GM18511 (cell line): ENCODE results near the gene CTLA4.

Experiments used
- ATAC-seq: cut with Tn5 transposase; IDR thresholded peaks from one replicate; pipeline ENCODE4 v1.9.1; 2021; ENCODE audit warnings: mild to moderate bottlenecking, moderate library complexity; ENCODE audit not compliant: unreplicated experiment

CTLA4 gene

DNA sequence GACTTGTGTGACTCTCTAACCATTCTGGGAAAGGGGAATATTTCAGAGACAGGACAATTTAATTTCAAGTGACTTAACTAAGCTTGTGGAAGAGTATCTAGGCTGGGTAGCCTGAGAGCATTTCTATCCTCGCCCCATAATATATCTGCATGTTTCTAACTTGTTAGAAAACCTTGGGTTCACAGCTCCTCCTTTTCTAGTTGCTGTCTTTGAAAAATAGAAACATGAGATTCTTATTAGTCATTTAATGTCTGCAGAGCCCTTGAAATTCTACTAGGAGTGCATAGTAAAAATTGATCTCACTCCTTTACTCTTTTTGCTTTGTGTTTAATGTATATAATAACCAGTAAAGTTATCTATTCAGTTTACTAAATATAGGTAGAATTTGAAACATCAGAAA lies 22.4 kb downstream of the CTLA4 start:
- ATAC-seq: no peak

DNA sequence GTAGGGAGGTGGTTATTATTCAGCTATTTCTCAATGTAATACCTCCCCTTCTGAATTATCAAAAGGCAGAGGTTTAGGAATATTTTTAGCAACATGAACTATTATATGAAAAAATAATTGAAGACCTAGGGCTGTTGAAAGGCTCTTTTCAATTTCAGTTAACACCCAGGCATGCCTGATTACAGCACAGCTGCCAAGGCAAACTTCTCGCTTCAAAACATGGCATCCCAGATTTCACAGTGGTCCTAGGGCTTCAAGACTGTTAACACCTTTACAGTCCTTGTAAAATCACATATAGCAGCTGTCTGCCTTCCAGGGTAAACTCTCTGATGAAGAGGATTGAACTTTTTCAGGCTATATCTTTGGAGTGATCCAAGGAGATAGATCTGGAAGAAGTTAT lies 23.2 kb downstream of the CTLA4 start:
- ATAC-seq: no peak

DNA sequence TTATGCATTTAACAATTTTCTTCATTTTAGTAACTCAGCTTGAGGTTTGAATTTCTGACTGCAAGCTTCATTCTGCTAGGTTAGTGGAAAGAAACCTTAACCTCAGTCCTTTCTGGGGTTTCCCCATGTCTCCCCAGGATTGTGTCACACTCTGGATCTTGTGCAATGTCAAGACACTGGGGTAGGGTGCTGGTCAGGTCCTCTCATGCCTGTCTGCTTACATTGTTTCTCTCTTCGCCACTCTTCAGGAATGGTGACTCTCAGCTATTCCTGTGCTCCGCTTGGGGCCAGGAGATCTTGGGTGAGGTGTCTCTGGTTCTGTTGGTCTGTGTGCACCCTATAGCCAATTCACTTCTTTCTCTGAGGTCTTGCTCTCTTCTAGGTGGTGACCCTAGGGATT lies 23.9 kb downstream of the CTLA4 start:
- no peak for ATAC-seq

DNA sequence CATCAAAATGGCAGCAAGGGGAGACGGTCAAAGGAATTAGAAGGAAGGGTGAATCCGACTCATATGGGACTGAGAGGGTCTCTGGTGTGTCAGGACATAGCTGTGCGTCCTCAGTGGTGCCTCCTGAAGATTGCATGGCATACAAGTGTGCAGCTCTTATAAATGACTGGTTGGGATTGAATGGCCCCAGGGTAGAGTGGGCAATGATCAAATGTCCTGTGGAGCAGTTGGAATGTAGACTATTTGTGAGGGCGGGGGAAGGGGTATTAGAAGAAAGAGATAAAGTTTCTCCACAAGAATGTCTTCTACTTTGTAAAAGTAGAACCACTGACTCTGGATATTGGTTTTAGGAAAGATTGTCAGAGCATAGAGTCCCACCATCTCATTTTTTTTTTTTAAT lies 24.6 kb downstream of the CTLA4 start:
- ATAC-seq: no peak

DNA sequence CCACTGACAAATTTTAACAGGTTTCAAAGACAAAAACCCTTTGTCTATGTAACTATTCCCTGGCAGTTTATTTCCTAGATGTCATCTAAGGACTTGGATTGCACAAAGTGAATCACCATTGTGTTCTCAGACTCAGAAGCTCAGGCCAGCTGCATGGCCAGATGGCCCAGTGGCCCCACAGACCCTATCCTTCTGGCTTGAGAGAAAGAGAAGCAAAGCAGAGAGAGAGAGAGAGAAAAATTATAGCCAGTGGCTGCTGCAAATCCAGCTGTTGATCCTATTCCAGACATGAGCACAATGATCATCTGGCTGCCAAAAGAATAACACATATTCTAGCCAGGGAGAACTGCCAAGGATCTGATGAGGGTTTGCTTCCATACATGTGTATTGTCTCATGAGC lies 25.8 kb downstream of the CTLA4 start:
- ATAC-seq: no peak

DNA sequence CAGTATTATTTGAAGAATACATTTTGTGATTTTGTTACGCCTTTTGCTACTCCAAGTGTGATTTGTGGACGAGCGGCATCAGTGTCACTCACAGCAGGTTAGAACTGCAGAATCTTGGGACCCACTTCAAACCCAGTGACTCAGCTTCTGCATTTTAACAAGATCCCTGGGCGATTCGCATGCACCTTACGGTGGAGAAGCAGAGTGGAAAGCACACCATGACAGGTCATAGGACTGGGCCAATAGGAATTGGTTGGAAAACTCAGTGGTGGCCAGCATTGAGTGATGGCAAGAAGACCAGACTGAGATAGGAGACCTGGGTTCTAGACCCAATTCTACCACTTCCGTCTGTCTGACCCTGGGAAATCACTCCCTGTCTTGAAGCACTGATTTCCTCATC lies 26.3 kb downstream of the CTLA4 start:
- no peak for ATAC-seq

DNA sequence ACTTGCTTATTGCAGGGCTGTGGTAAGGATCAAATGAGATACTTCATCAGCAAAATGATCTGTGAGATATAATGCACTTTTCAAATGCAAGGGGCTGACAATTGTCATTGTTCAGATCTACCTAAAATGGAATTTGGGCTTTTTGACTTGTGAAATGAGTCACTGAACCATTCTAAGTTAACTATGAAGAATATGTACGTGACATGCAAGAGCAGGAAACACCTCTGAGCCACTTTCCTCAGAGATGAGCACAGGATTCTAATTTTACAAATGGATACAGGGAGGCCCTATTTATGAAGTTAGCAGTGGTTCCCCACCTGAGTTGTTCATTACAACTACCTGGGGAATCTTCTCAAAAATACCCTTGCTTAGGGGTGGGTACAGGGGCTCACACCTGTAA lies 26.7 kb downstream of the CTLA4 start:
- ATAC-seq: peak; percentile 65

DNA sequence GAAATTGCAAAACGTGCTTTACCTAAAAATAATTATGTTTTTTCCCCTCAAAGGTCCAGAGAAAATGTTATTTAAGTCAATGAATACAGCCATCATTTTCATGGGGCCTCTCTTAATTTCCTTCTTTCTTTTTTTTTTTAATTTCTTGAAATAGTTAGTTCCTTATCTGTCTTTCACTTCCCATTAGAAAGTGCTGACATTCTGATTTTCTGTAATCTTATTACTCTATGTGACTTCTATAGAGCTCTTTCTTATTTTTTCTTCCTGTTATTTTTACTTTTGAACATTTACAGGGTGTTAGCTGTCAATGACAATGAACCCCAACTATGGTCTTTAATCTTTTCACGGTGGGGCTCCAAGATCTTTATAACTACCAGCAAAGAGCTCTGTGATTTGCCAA lies 30.0 kb downstream of the CTLA4 start:
- ATAC-seq: no peak

DNA sequence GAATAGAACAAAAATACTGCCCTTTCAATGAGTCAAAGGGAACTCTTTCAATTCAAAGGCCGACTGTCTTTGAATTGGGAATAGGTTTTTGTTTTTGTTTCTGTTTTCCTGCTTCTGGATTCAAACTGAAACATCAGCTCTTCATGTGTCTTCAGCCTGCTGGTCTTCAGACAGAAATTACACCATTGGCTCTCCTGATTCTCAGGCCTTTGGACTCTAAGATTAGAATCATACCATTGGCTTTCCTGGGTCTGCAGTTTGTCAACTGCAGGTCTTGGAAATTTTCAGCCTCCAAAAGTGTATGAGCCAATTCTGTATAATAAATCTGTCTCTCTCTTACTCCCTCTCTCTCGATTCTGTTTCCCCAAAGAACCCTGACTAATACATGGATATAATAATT lies 31.1 kb downstream of the CTLA4 start:
- no peak for ATAC-seq

DNA sequence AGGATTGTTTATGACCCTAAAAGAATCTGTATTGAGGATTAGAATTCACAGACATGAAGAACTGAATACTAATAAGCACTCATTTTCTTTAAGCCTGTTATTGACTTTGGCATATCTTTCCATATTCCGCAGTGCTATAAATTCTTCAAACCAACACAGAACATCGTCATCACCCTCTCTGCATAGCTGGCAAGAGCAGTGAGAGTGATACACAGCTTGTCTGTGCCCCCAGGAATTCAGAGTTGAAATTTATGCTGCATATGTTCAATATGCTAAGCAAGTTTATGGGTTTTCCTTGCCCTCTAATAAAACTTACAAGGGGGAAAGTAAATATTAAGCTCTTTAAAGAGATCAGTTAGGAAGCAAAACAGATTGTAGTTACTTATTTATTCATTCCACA lies 32.7 kb downstream of the CTLA4 start:
- ATAC-seq: no peak

DNA sequence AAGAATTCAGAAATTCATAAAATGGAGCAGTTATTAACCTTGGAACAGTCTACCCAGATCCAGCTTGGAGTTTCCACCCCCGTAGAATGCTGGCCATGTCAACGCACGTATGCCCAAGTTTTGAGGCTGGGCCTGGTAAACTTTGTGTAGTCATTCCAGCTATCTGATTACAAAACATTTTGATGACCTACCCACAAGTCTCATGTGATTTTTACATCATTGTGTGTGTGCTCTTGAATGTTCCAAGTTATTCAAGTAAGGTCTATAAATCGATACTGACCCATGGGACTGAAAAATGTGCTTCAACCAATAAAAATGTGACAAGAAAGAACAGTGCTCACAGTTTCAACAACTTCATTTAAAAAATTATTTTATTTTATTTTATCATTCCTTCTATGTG lies 36.5 kb downstream of the CTLA4 start:
- no peak for ATAC-seq

DNA sequence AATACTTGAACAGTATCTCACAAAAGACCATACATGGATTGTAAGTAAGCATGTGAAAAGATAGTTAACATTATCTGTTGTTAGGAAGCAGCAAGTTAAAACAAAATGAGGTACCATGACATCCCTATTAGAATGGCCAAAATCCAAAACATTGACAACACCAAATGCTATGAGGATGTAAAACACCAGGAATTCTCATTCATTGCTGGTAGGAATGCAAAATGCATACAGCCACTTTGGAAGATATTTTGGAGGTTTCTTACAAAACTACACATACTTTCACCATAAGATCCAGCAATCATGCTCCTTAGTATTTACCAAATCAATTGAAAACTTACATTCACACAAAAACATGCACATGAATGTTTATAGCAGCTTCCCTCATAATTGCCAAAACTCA lies 38.1 kb downstream of the CTLA4 start:
- ATAC-seq: no peak

DNA sequence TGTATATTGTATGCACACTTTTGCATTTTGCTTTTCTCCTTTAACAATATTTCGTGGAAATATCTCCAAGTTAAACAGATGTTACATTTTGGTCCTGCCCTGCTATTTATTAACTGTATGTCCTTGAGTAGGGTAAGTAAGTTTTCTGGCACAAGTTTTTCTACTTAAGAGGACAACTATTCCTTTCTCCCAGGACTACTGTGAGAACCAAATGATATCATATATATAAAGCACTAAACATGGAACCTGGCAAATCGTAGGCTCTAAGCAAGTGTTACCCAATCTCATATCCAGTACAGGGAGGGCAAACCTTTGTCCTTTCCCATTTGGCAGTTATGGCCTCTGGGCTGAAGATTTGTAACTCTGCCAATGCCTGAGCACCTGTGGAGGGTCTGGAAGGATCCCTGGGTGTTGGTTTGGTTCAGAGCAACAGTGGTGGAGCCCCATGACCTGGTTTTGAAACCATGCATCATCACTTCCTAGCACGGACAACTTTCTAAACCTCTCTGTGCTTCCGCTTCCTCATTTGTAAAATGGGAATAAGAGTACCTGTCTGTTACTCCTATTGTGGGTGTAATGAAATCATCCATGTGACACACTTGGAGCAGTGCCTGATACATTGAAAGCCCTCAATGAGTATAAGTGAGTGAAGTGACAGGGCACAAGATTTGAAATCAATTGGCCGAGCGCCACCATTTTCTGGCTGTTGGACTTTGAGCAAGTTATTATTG lies 40.7 kb downstream of the CTLA4 start:
- peak; percentile 44 for ATAC-seq

DNA sequence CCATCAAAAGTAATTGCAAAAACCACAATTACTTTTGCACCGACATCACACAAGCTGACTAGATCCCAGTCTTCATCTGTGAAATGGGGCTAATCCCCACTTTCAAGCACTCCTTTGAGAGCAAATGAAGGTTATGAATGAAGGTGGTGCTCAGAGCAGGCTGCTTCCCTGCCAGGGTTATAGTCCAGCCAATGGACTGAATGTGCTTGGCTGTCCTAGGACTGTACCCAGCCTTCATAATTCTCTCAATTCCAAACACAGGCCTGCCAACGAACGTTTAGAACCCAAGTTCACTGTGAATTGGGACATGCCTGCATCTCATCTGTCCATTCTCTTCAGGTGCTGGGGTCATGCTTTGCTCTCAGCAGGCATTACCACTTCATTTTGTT lies 41.2 kb downstream of the CTLA4 start:
- ATAC-seq: peak; percentile 6

DNA sequence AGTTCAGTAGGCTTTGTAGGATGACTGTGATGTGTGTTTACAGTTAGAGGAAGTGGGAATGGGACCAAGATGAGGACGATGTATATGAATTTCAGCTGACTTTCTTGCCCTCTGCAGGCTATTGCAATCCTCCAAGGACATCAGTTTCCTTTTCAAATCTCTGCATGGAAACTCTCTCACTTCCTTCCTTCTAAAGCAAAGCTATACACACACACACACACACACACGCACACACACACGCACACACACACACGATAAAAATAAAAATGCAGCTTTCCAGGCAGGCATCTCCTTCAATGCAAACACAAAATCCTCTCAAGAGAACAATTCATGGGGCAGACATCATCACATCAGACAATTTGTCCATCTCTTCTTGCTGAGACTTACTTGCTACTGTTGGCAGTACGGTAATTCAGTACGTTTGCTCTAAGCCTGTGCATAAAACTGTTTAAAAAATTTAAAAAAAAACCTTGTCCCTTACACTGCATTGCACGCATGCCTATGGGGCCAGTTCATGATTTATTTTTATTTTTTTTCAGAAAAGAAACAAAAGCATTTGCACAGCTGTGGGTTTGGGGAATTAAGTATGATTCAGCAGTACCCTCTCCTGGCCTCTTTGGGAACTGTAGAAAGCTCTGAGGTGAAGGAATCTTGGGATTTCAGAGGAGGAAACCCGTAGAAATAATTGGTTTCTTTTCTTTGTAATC lies 41.8 kb downstream of the CTLA4 start:
- ATAC-seq: no peak

DNA sequence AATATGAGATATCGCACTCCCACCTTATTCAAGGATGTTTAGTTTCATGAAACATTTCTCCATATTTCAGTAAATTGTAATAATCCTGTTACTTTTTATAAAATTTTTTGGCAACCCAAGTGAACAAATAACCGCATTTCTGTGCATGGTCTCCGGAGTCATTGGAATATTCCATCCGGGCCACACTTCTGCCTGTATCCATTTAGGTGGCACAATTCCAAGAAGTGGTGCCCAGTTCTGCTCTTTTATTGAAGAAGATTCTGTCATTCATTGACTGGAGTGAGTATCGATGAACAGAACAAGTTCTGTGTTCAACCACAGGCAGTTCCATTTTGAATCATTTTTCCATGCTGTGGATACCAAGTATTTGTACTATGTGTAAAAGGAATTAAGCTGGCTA lies 42.4 kb downstream of the CTLA4 start:
- ATAC-seq: no peak

DNA sequence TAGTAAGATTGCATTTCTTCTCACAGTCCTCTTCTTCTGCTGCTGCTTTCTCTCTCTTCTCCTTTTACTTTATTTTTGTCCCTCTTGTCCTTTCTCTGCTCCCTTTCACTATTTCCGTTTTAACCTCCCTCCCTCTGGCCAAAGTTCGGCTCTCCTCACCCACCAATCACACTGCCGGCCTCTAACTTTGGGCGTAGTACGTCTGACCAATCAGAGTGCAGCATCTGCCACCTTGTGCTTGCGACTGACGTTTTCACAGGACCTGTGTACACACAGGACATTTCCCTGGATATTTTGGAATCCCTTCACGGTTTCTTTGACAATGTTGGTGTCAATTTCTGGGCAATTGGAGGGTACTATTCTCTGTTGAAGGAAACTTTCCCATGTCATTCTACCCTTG lies 46.4 kb downstream of the CTLA4 start:
- no peak for ATAC-seq

DNA sequence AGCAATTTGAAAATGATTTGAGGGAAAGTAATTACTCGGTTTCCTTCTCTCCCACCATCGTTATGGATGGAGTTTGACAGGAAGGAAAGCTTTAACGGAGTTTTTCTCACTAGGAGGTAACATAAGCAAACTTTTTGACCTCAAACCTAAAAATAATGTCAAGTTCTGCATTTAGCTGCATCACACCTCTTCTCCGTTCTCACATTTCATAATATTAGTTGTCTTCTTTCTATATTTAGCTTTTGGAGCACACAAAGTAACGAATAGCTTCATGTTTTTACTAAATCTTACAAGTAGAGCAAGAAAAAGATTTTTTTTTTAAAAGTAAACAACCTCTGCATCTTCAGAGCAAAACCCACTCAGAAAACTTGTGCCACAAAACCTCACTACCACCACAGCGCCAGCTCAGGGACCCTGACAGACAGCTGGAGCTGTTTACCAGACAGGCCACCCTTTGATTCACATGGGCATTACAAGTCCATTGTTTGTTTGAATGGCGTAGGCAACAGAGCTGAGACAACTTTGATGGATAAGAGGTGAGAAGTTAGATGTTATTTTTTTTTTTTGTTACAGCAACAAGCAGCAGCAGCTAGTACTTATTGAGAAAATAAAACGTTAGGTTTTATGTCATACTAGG lies 47.1 kb downstream of the CTLA4 start:
- ATAC-seq: peak; percentile 72

DNA sequence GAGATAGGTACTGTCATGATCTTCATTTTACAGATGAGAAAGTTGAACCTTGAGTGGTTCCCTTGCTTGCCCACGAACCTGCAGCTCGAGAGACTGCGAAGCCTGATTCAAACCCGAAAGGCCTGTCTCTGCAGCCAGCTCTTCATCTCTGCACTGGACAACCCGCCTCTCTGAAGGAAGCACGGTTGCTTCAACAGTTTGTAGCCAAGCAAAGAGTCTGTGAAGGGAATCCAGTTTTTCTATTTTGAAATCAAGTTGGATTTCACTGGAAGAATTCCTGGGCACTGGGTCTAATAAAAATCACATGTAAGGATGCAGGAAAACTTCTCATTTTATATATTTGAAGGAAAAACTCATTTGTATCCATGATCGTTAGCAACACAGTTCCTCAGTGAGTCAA lies 47.7 kb downstream of the CTLA4 start:
- no peak for ATAC-seq

DNA sequence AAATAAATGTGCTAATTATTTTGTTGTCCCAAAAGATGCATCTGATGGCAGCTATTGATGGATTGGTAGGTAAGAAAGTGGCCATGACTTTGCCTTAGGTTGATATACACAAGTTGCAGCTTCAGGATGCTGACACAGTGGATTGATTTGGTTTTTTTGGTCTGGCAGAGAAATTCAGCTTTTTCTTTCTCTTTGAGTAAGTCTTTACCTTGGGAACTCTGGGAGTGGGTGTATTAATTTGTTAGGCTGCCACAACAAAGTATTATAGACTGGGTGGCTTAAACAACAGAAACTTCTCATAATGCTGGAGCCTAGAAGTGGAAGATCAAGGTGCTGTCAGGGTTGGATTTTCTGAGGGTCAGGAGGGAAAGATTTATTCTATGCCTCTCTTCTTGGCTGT lies 49.2 kb downstream of the CTLA4 start:
- no peak for ATAC-seq

DNA sequence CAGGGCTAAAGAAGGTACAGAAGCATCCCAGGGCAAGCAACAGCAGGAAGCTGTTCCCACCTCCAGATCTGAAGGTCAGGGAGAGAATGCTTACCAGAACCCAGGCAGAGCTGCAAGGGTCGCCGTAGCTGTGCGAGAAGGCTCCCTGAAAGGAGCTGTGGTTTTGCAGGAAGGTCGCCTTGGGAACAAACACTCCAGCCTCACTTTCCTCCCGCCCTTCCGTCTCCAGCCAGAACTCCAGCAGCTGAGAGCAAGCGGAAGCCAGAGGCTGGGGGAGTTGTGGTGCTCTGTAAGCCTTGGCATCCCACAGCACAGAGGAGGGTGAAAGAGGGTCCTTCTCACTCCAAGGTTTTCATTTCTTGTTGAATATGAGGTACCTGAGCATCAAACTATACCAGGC lies 50.7 kb downstream of the CTLA4 start:
- no peak for ATAC-seq

DNA sequence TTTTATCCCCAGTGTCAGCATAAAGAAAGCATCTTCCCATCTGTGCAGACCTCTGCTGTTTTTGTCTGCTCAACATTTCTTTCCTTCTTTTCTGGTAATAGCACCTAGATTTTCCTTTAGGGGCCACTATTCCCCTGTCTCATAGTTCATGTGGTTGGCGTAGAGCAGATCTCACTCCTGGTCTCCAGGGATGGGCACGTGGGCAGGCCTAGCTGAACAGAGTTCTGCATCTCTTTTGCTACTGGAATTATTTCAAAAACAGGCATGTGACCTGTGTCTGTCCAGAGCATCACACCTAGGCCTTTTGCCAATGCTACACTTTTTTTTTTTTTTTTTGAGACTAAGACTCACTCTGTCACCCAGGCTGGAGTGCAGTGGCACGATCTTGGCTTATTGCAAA lies 51.3 kb downstream of the CTLA4 start:
- no peak for ATAC-seq
